NCI-H2107 treated with DMSO at 0.1 percent for 48 hours (cell line): ENCODE results near the gene EFEMP1.

Experiments used
- DNase-seq: peaks from one replicate; lab custom pipeline; 2025; ENCODE audit not compliant: unreplicated experiment; lab: John Stamatoyannopoulos, UW

The EFEMP1 gene

DNA sequence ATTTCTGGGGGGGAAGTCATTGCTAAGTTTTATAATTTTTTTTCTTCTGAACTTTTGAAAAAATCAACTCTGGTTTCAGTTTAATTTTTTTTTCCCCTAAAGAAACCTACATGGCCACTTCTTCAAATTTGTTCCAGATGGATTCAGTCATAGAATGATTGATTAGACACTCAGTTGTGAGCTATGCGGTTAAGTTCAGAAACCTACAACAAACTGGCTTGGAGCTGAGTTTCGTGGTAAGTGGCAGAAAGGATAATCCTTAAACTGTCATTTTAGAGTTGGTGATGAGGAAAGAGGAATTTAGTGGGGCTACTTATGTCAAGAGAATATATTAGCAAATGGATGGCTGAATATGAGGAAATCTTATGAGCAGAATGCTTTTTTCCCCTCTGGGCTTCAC lies 23.7 kb downstream of the EFEMP1 start:
- DNase-seq: no peak

- DNase-seq: no peak
These were observed 25.1 kb downstream of the EFEMP1 start for GRCh38 chr2:55898386-55899040.

DNA sequence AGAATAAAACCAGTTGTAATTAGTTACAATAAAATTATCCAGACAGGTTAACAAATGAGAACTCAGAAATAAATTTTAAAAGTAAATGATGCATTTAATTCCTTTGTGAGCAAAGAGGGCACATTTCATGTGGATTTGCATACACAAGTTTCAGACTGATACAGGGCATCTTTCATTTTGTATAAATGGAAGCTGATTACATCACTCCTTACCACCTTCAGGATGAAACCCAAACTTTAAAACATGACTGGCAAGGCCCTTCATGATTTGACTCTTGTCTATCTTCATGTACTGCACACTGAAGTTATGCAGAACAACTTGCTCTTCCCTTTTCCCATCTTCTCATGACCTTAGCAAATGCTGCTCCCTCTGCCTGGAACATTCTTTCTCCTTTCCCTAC lies 26.9 kb downstream of the EFEMP1 start:
- DNase-seq: no peak

GRCh38 chr2:55894720-55895119 lies 28.9 kb downstream of the EFEMP1 start:
- no peak for DNase-seq

GRCh38 chr2:55891671-55892094 lies 31.9 kb downstream of the EFEMP1 start:
- DNase-seq: no peak

DNA sequence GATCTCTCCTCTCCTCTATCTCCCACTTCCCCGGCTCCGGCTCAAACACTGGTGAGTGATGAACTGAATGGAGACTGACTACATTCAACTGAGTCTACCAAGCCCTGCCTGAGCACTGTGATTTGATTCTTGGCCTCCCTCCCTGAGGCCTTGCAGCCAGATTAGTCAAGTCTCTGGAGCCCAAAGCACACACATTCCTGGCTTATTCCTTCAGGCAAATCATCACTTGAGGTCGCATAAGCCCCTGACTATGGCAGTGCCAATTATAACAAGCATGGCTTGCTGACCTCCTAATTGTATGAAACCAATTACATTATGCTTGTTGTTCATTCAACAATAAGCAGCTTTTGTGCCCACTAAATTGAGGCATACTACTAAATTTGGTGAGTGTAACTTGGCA lies 34.6 kb downstream of the EFEMP1 start:
- no peak for DNase-seq

- no peak for DNase-seq
These were observed 35.5 kb downstream of the EFEMP1 start for GRCh38 chr2:55887901-55888624.

- DNase-seq: no peak
These were observed 36.2 kb downstream of the EFEMP1 start for GRCh38 chr2:55887351-55887750.

DNA sequence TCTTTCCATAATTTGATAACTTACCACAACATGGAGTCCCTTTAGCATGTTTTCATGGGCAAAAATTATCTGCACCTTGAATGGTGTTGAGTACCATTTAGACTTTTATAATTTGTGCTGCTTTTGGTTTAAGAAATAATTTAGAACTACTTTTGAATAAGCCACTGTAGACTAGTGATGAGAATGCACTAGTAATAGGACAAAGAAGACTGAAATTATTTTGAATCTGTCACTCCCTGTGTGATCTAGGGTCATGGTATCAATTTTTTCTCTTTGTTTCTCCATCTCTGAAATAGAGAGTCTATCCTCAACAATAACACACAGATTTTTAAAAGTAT lies 37.7 kb downstream of the EFEMP1 start:
- DNase-seq: no peak

DNA sequence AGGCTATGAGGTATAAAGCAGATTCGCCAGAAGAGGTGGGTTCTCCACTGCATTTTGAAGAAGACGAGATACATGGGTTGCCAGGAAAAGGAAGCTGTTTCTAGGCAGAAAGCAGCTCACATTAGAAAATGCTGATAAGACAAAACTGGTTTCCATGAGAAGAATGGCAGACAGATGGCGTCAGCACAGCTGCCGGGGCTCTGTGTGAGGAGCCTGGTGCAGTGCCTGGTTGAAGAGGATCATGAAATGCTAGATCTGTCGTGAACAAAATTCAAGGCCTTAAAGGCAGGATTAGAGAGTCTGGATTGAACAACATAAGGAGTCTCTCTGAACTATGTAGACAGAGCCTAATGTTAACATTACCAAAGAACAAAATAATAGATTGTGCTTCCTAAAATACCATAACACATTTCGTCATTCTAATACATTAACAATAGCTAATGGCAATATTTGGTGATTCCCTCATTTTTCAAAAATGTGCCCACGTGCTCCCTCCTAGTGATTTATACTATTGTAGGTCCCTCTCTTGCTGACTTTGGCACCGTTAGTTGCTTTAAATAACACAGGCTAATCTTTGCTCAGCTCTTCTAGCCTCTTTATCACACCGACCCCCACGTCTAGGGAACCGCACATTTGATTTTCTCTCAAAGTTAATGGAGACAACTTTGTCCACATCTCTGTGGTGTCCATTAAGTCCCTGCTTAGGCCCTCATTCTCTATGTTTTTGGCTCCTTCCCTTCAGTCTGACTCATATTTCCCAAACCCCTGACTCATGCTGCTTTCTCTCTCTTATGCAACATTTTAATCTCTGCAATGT lies 38.2 kb downstream of the EFEMP1 start:
- DNase-seq: no peak

DNA sequence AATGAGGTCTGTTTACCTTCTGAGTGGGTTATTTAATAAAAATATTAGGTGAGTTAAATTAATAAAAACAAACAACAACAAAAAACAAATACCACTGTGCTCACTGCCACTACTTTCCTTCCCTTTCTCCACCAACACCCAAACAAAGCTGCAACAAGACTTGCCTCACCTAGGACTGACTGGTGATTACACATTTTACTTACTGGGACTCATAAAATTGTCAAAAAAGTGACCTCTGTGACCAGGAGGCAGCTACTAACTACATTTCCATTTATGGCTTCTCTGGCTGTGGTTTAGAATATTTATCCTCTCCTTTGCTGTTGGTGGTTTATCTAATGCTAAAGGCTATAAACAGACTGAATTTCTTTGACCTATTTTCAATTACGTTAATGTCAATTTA lies 39.8 kb downstream of the EFEMP1 start:
- no peak for DNase-seq

- no peak for DNase-seq
These were observed 40.2 kb downstream of the EFEMP1 start for GRCh38 chr2:55883357-55883756.

DNA sequence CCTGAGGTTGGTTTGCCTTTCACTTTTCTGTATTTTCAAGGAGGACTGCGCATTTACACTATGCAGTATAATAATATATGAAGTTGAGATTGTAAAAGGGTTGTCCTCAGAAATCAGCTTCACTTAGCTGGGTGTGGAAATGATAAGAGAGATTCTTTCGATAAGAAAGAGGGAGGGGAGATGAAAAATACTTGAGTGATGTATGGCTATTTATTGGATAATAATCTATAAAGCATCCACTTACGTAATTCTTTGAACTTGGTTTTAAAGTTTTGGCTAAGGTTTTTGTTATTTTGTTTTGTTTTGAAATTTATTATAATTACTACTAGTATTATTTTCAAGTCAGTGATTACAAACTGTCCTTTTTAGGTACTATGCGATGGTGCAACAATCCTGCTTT lies 40.6 kb downstream of the EFEMP1 start:
- no peak for DNase-seq

- no peak for DNase-seq
These were observed 43.0 kb downstream of the EFEMP1 start for GRCh38 chr2:55880416-55881143.

DNA sequence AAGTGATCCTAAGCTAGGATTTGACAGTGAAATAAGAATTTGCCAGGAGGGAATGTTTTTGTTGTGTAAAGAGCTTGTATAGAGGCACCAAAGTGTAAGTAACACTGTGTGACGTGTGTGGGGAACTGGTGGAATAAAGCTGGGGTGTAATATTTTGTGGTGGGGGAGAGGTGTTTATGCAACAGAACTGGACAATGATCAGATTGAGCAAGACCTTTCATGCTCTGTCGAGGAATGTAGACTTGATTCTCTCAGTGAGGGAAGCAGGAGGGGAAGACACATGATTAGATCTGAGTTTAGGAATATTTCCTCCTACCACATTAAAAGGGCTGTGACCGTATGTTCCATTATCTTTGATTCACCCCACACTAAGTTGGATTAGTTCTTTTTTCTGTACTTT lies 43.6 kb downstream of the EFEMP1 start:
- DNase-seq: no peak

GRCh38 chr2:55877087-55877436 lies 46.5 kb downstream of the EFEMP1 start:
- DNase-seq: no peak

- no peak for DNase-seq
These were observed 47.0 kb downstream of the EFEMP1 start for GRCh38 chr2:55876429-55877086.

DNA sequence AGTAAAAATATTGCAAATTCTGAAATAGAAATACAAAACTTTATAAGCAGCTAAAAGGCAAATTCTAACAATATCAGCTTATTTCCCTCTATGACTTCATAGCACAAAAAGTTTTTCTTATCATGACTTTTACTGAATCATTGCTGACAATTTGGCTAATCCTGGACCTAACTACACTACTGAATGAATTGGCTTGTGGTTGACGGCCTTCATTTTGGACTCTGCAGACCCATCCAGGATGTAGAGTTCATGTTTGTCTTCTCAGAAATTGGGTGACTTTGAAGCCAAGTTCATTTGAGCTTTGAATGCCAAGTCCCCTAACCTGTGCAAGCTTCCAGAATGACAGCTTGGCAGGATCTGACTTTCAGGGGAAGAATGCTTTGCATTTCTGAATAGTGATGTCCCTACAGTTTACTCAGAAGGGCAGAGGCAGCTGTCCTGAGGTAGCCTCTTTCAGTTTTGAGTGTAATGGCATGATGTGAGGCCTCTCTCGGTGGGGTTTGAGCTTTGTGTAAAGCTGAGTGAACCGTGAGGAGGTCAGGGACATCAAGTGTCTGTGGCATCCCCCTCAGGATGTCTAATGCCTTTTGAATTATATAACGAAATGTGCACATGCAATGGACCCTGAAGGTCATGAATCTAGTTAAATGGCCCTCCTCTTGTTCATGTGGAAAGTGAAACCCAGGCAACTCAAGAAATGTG lies 48.0 kb downstream of the EFEMP1 start:
- no peak for DNase-seq

- DNase-seq: no peak
These were observed 49.2 kb downstream of the EFEMP1 start for GRCh38 chr2:55874338-55874737.

- DNase-seq: no peak
These were observed 51.9 kb downstream of the EFEMP1 start for GRCh38 chr2:55871637-55872036.
